GM19468 (cell line): ENCODE results near the gene CDK5R1.
"Not testable (repeated sequence)": the region's sequence is repeated elsewhere in the genome, so short reads cannot be mapped to it uniquely, and the experiment has no call there.

Experiments used
- ATAC-seq: cut with Tn5 transposase; IDR thresholded peaks from one replicate; pipeline ENCODE4 v1.9.1; 2021; ENCODE audit warnings: mild to moderate bottlenecking, moderate library complexity, moderate number of reproducible peaks; ENCODE audit not compliant: unreplicated experiment; ENCODE audit errors: extremely low read depth

CDK5R1 gene

GRCh38 chr17:32513579-32513978, 26.8 kb downstream of the CDK5R1 start:
- ATAC-seq = no peak

- ATAC-seq = no peak
Measured at GRCh38 chr17:32514606-32515005, 27.8 kb downstream of the CDK5R1 start.

- no peak for ATAC-seq
Measured at GRCh38 chr17:32515677-32516383, 29.0 kb downstream of the CDK5R1 start.

- ATAC-seq = no peak
Measured at GRCh38 chr17:32516450-32516849, 29.7 kb downstream of the CDK5R1 start.

GRCh38 chr17:32516940-32517701, 30.3 kb downstream of the CDK5R1 start:
- ATAC-seq = no peak

- no peak for ATAC-seq
Measured at GRCh38 chr17:32517982-32518381, 31.2 kb downstream of the CDK5R1 start.

- no peak for ATAC-seq
Measured at GRCh38 chr17:32518646-32519227, 31.9 kb downstream of the CDK5R1 start.

- ATAC-seq = no peak
Measured at GRCh38 chr17:32519228-32520103, 32.7 kb downstream of the CDK5R1 start.

GRCh38 chr17:32520104-32520701, 33.4 kb downstream of the CDK5R1 start:
- ATAC-seq = no peak

- no peak for ATAC-seq
Measured at GRCh38 chr17:32520737-32521404, 34.1 kb downstream of the CDK5R1 start.

GRCh38 chr17:32523017-32523680, 36.4 kb downstream of the CDK5R1 start:
- no peak for ATAC-seq

GRCh38 chr17:32523827-32524552, 37.2 kb downstream of the CDK5R1 start:
- peak; percentile 16 for ATAC-seq

- ATAC-seq = not testable (repeated sequence)
Measured at GRCh38 chr17:32524553-32524880, 37.7 kb downstream of the CDK5R1 start.

- ATAC-seq = no peak
Measured at GRCh38 chr17:32525122-32525521, 38.3 kb downstream of the CDK5R1 start.

- no peak for ATAC-seq
Measured at GRCh38 chr17:32527146-32527545, 40.4 kb downstream of the CDK5R1 start.

- no peak for ATAC-seq
Measured at GRCh38 chr17:32528825-32529224, 42.0 kb downstream of the CDK5R1 start.

- no peak for ATAC-seq
Measured at GRCh38 chr17:32529604-32530003, 42.8 kb downstream of the CDK5R1 start.

- ATAC-seq = no peak
Measured at GRCh38 chr17:32533296-32533695, 46.5 kb downstream of the CDK5R1 start.
